K562 (cell line): Measurements from ENCODE around the gene MAPK13. TPM values are rescaled to one million over a fixed set of nuclear protein-coding genes. Genes with fewer than 3 reads are reported as not detected.

Experiments used
- FOS ChIP-seq: IDR thresholded peaks from 3 replicates; pipeline ENCODE4 v1.6.1; 2011; ENCODE audit not compliant: insufficient read length; ENCODE audit errors: extremely low read depth
- FOXK1 ChIP-seq: sonication (generic); formaldehyde crosslinking; IDR thresholded peaks from 2 replicates; pipeline ENCODE4 v1.8.0; 2022; ENCODE audit warnings: missing genetic modification reagents, mild to moderate bottlenecking, borderline replicate concordance
- HNRNPK ChIP-seq: fragments of 200-400 bp; formaldehyde crosslinking; IDR thresholded peaks from one replicate; pipeline ENCODE4 v1.6.1; 2018; ENCODE audit warnings: mild to moderate bottlenecking, low read depth, low read length; ENCODE audit not compliant: poor library complexity, severe bottlenecking
- LCOR ChIP-seq: sonication (generic); formaldehyde crosslinking; IDR thresholded peaks from 2 replicates; pipeline ENCODE4 v1.8.0; 2022; ENCODE audit warnings: mild to moderate bottlenecking, missing genetic modification reagents
- PBX2 ChIP-seq, 2 experiments: IDR thresholded peaks in 1 of 2; conservative IDR thresholded peaks in 1 of 2; 2 replicates each; pipeline ENCODE4 v1.6.1; 2016; ENCODE audit warnings: low read depth in 2 of 2, mild to moderate bottlenecking in 1 of 2, missing compliant biosample characterization in 1 of 2, missing genetic modification characterization in 1 of 2, moderate library complexity in 1 of 2
- RNF219 ChIP-seq: fragments of 250-450 bp; sonication (Bioruptor Pico); IDR thresholded peaks from 2 replicates; pipeline ENCODE4 v1.5.0; 2022; ENCODE audit warnings: mild to moderate bottlenecking
- RREB1 ChIP-seq: fragments of 250-450 bp; sonication (Bioruptor Pico); IDR thresholded peaks from 2 replicates; pipeline ENCODE4 v1.4.0; 2020
- SREBF2 ChIP-seq: sonication (generic); formaldehyde crosslinking; IDR thresholded peaks from 2 replicates; pipeline ENCODE4 v1.4.0; 2020; ENCODE audit warnings: mild to moderate bottlenecking, missing genetic modification reagents
- STAT5A ChIP-seq: IDR thresholded peaks from 2 replicates; pipeline ENCODE4 v1.6.1; 2012; ENCODE audit warnings: low read length, inconsistent platforms, borderline replicate concordance
- STAT6 ChIP-seq: sonication (generic); formaldehyde crosslinking; IDR thresholded peaks from 2 replicates; pipeline ENCODE4 v1.8.1; 2023; ENCODE audit warnings: mild to moderate bottlenecking, missing genetic modification reagents
- TEAD4 ChIP-seq, 2 experiments: sonication (generic) in 1 of 2; formaldehyde crosslinking in 1 of 2; IDR thresholded peaks; 2 replicates each; pipeline versions ENCODE4 v1.6.1 to v1.8.0; 2012 to 2022; ENCODE audit warnings: borderline replicate concordance in 1 of 2, inconsistent platforms in 1 of 2, low read length in 1 of 2, mild to moderate bottlenecking in 1 of 2, missing genetic modification reagents in 1 of 2
- ZNF354B ChIP-seq: fragments of 250-450 bp; sonication (Bioruptor Pico); IDR thresholded peaks from 2 replicates; pipeline ENCODE4 v1.4.0; 2020
- polyA plus RNA-seq, 8 experiments: library from polyadenylated mRNA; depleted of rRNA in 4 of 8; stranded (reverse) in 5 of 8; unstranded in 3 of 8; fragments of >200 nt; fragmentation: Nextera tagmentation in 2 of 8; fragmentation: Illumina TruSeq in 1 of 8; extraction: Ambion mirVana in 2 of 8; extraction: Trizol in 1 of 8; gene quantifications; 2 replicates each; pipeline versions ENCODE4 v1.2.1 to v1.2.3, GENCODE V29; 2011 to 2014; ENCODE audit warnings: inconsistent platforms in 1 of 8, missing spikeins in 1 of 8
- total RNA-seq, 7 experiments: library from RNA; depleted of rRNA in 6 of 7; stranded (reverse); fragments of >200 nt in 6 of 7; fragmentation: Illumina TruSeq in 2 of 7; extraction: Trizol in 2 of 7; gene quantifications; 2 replicates each; pipeline versions ENCODE4 v1.2.1 to v1.2.3, GENCODE V29; 2011 to 2021; ENCODE audit warnings: low replicate concordance in 1 of 7

Gene MAPK13
- total and polyA plus RNA-seq, 9 of the 15 experiments (the other 6 are each of a cell fraction or from before 2014, with no cell fraction given) = 0.03 to 2.3 (median 0.48) TPM; not detected in 1

- TF ChIP-seq PBX2 (CRISPR knock-in tag; IDR thresholded peaks at IDR 0.05; ENCODE audit: low read depth) = no peak
- TF ChIP-seq PBX2 (tag; conservative IDR thresholded peaks at IDR 0.05; ENCODE audit: low read depth) = no peak
- TF ChIP-seq RREB1 (CRISPR knock-in tag) = no peak
- no peak for TF ChIP-seq FOS
- TF ChIP-seq FOXK1 (CRISPR knock-in tag) = no peak
- TF ChIP-seq STAT5A = 0 out of 2 replicates have a peak, but pooled peaks have one; percentile 26
- no peak for TF ChIP-seq HNRNPK
- TF ChIP-seq LCOR (CRISPR knock-in tag) = no peak
- TF ChIP-seq RNF219 (CRISPR knock-in tag) = no peak
- peak; percentile 76 for TF ChIP-seq TEAD4 (IDR thresholded peaks at IDR 0.05; ENCODE audit: low read length)
- no peak for TF ChIP-seq TEAD4 (CRISPR knock-in tag; IDR thresholded peaks at IDR 0.05; ENCODE audit: borderline replicate concordance)
- TF ChIP-seq SREBF2 (CRISPR knock-in tag) = no peak
- TF ChIP-seq STAT6 (CRISPR knock-in tag) = no peak
- no peak for TF ChIP-seq ZNF354B (CRISPR knock-in tag)
Measured at GRCh38 chr6:36098920-36099647, 31.2 kb upstream of the MAPK13 start (continued).
